Neuronal stem cell (in vitro differentiated cells): ENCODE data around the gene FHOD3.
"Not testable (repeated sequence)": the region's sequence is repeated elsewhere in the genome, so short reads cannot be mapped to it uniquely, and the experiment has no call there.

Experiments used
- DNase-seq: peaks from one replicate; pipeline ENCODE4 v3.0.0-alpha.2; 2013; ENCODE audit warnings: low spot score
- H2AFZ ChIP-seq: one replicate; pipeline ENCODE4 v1.6.1; 2013; ENCODE audit warnings: mild to moderate bottlenecking, low read length, inconsistent platforms
- H2AK5ac ChIP-seq: 2 replicates; pipeline ENCODE4 v1.6.1; 2013; ENCODE audit warnings: low read depth, mild to moderate bottlenecking, inconsistent platforms, low read length, moderate library complexity, mixed read lengths
- H2BK120ac ChIP-seq: 2 replicates; pipeline ENCODE4 v1.6.1; 2013; ENCODE audit warnings: low read depth, mild to moderate bottlenecking, inconsistent platforms, low read length, moderate library complexity, mixed read lengths
- H2BK12ac ChIP-seq: one replicate; pipeline ENCODE4 v1.6.1; 2013; ENCODE audit warnings: low read length, inconsistent platforms
- H2BK15ac ChIP-seq: 2 replicates; pipeline ENCODE4 v1.6.1; 2013; ENCODE audit warnings: mild to moderate bottlenecking, low read length, inconsistent platforms, mixed read lengths
- H2BK5ac ChIP-seq: one replicate; pipeline ENCODE4 v1.6.1; 2013; ENCODE audit warnings: inconsistent platforms, mild to moderate bottlenecking, low read length, moderate library complexity
- H3K14ac ChIP-seq: one replicate; pipeline ENCODE4 v1.6.1; 2013; ENCODE audit warnings: low read length, inconsistent platforms
- H3K18ac ChIP-seq: 2 replicates; pipeline ENCODE4 v1.6.1; 2013; ENCODE audit warnings: low read length, inconsistent platforms
- H3K23ac ChIP-seq: 2 replicates; pipeline ENCODE4 v1.6.1; 2013; ENCODE audit warnings: low read depth, mild to moderate bottlenecking, mixed read lengths, low read length, inconsistent platforms; ENCODE audit not compliant: poor library complexity
- H3K27ac ChIP-seq: replicated peaks from 3 replicates; pipeline ENCODE4 v1.5.1; 2013; ENCODE audit warnings: low read length, inconsistent platforms
- H3K27me3 ChIP-seq, 3 experiments: 2 replicates each; pipeline ENCODE4 v1.6.1; 2013; ENCODE audit warnings: low read length in 3 of 3, mild to moderate bottlenecking in 2 of 3, inconsistent platforms in 1 of 3, low read depth in 1 of 3, mixed read lengths in 1 of 3, moderate library complexity in 1 of 3; ENCODE audit not compliant: control insufficient read depth in 3 of 3, insufficient read depth in 3 of 3
- H3K36me3 ChIP-seq, 2 donors: replicated peaks in 1 of 2; 2 replicates each; pipeline ENCODE4 v1.6.1; 2013; ENCODE audit warnings: low read length in 2 of 2; ENCODE audit not compliant: control insufficient read depth in 2 of 2, insufficient read depth in 2 of 2
- H3K4ac ChIP-seq: 2 replicates; pipeline ENCODE4 v1.6.1; 2013; ENCODE audit warnings: inconsistent platforms, mild to moderate bottlenecking, low read length, moderate library complexity
- H3K4me1 ChIP-seq, 2 donors: 1 replicate in 1 of 2; 2 replicates in 1 of 2; pipeline ENCODE4 v1.6.1; 2013; ENCODE audit warnings: low read length in 2 of 2, low read depth in 1 of 2; ENCODE audit not compliant: control insufficient read depth in 2 of 2, insufficient read depth in 1 of 2
- H3K4me2 ChIP-seq: one replicate; pipeline ENCODE4 v1.6.1; 2013; ENCODE audit warnings: mild to moderate bottlenecking, low read length, inconsistent platforms; ENCODE audit not compliant: insufficient read depth, poor library complexity, severe bottlenecking
- H3K4me3 ChIP-seq, 2 donors: 2 replicates each; pipeline ENCODE4 v1.5.1; 2013; ENCODE audit warnings: low read length in 2 of 2, mild to moderate bottlenecking in 2 of 2, inconsistent platforms in 1 of 2, moderate library complexity in 1 of 2
- H3K79me1 ChIP-seq: one replicate; pipeline ENCODE4 v1.6.1; 2013; ENCODE audit warnings: low read depth, mild to moderate bottlenecking, inconsistent platforms, low read length, moderate library complexity
- H3K9ac ChIP-seq: one replicate; pipeline ENCODE4 v1.6.1; 2013; ENCODE audit warnings: mild to moderate bottlenecking, low read depth, low read length, inconsistent platforms; ENCODE audit not compliant: poor library complexity
- H3K9me3 ChIP-seq, 2 donors: replicated peaks in 1 of 2; 2 replicates each; pipeline versions ENCODE3 to v1.6.1; 2013; ENCODE audit warnings: low read length in 2 of 2, mild to moderate bottlenecking in 2 of 2, inconsistent platforms in 1 of 2, low read depth in 1 of 2, mixed read lengths in 1 of 2, moderate library complexity in 1 of 2; ENCODE audit not compliant: control insufficient read depth in 2 of 2, insufficient read depth in 1 of 2
- H4K8ac ChIP-seq: one replicate; pipeline ENCODE4 v1.6.1; 2013; ENCODE audit warnings: low read depth, mild to moderate bottlenecking, inconsistent platforms, low read length, moderate library complexity
- H4K91ac ChIP-seq: one replicate; pipeline ENCODE4 v1.6.1; 2013; ENCODE audit warnings: low read length, low read depth, mild to moderate bottlenecking, inconsistent platforms; ENCODE audit not compliant: poor library complexity
- WGBS, 2 donors: extraction: QIAGEN DNeasy Blood & Tissue Kit; methylation state at CpG; one replicate each; pipeline ENCODE4 v1.1.7; 2013; ENCODE audit warnings: missing lambda C conversion rate in 2 of 2, mixed read lengths in 1 of 2; ENCODE audit not compliant: insufficient read length in 2 of 2, insufficient replicate concordance in 1 of 2; ENCODE audit errors: extremely low coverage in 2 of 2; 5-methylcytosine and 5-hydroxymethylcytosine counted together

The FHOD3 gene

DNA sequence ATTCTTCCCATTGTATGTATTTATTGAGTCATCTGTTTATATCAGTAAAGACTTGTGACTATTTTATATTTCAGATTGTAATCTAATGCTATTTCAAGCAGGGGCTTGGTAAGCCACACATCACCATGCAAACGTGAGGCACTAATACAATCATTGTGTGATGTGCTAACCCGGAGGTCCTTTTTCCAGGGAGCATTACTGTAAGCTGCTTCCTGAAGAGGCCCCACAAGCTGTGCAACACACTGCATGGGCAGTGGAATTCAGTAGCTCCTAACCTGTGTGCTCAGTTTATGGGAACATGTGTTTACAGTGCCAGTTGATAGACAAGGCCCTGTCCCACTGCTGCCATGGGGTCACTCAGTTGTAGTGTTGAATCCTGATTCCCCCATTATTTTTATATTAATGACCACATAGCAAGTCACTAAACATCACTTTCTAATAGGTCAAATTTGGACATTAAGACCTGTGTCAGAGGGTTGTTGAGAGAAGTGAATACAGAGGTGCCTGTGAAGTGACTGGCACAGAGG is 162.9 kb downstream of the FHOD3 start:
- H4K8ac ChIP-seq, result no peak overlapping the region
- H2BK120ac ChIP-seq, result no peak overlapping the region
- no peak overlapping the region for H3K27ac ChIP-seq
- H2AFZ ChIP-seq, result no peak overlapping the region
- H3K4me3 ChIP-seq, result no peak overlapping the region
- no peak overlapping the region for H3K23ac ChIP-seq
- DNase-seq, result no peak
- no peak overlapping the region for H3K18ac ChIP-seq
- no peak overlapping the region for H2BK5ac ChIP-seq
- no peak overlapping the region for H3K14ac ChIP-seq
- H3K36me3 ChIP-seq, result no peaks in the 10 kb centered on the region
- H3K4me1 ChIP-seq, result peaks cover 0 to 21% of the 10 kb centered on the region in 2 donors
- no peaks in the 10 kb centered on the region for H3K27me3 ChIP-seq
- H2AK5ac ChIP-seq, result no peak overlapping the region
- H3K79me1 ChIP-seq, result peaks cover 5% of the 10 kb centered on the region
- H2BK15ac ChIP-seq, result no peak overlapping the region
- H3K9me3 ChIP-seq, result no peaks in the 10 kb centered on the region
- no peak overlapping the region for H4K91ac ChIP-seq
- no CpG with 5 or more reads among the region's 2 CpGs for WGBS, 2 donors
- no peak overlapping the region for H2BK12ac ChIP-seq
- no peak overlapping the region for H3K4me2 ChIP-seq
- H3K9ac ChIP-seq, result no peak overlapping the region
- H3K4ac ChIP-seq, result no peak overlapping the region

DNA sequence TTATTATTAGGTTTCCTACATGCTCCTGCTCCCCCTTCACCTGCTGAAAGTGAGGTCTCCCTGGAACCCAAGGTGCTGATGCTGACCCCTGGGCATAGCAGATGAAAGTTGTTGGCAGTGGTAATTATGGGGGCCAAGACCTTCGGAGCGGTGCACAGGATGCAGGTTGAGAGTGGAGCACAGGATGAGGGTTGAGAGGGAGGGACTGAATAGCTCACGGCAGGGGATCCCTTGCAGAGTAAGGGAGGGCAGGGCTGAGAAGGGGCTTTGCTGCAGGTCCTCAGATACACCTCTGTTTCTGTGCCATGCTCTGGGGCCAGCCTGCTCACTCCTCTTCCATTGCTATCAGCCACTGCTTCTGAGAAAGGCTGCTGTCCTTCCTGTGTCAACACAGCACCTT is 163.3 kb downstream of the FHOD3 start:
- Histone ChIP-seq H3K9me3 (no peaks in the 10 kb centered on the region), H2AFZ (no peak overlapping the region), H3K4me1 (peaks cover 0 to 21% of the 10 kb centered on the region in 2 donors), H2AK5ac (no peak overlapping the region), H3K14ac (no peak overlapping the region), H4K8ac (no peak overlapping the region), H2BK15ac (no peak overlapping the region), H3K4me2 (no peak overlapping the region), H3K27me3 (no peaks in the 10 kb centered on the region), H2BK5ac (no peak overlapping the region), H3K23ac (no peak overlapping the region), H3K9ac (no peak overlapping the region), H3K79me1 (peaks cover 4% of the 10 kb centered on the region), H2BK120ac (no peak overlapping the region), H3K4me3 (no peak overlapping the region), H3K27ac (no peak overlapping the region), H4K91ac (no peak overlapping the region), H3K36me3 (no peaks in the 10 kb centered on the region), H2BK12ac (no peak overlapping the region), H3K18ac (no peak overlapping the region), H3K4ac (no peak overlapping the region)
- WGBS, 2 donors, result no CpG with 5 or more reads among the region's 3 CpGs
- no peak for DNase-seq

DNA sequence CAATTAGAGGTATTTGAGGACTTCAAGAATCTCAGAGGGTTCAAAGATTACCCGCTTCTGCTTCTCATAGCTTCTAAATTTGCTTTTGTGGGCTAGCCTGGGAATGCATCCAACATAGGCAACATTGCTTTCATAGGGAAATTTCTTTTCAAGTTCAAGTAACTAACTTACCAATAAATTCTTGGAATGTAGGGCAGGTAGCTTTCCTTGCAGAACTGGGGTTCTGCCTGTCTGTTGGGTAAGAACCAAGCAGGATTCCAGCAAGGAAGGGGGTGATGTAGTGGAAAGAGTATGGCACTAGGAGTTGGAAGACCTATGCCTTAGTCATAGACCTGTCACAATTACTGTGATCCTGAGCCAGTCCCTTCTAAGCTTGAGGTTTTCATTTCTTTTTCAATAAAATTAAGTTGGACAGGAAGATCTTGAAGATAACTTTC is 164.1 kb downstream of the FHOD3 start:
- H3K27ac ChIP-seq, result no peak overlapping the region
- no peak overlapping the region for H2AFZ ChIP-seq
- no peak overlapping the region for H2BK120ac ChIP-seq
- H3K14ac ChIP-seq, result no peak overlapping the region
- no peaks in the 10 kb centered on the region for H3K9me3 ChIP-seq
- no peak overlapping the region for H3K4me3 ChIP-seq
- H3K18ac ChIP-seq, result no peak overlapping the region
- H3K23ac ChIP-seq, result no peak overlapping the region
- H3K4ac ChIP-seq, result no peak overlapping the region
- no peaks in the 10 kb centered on the region for H3K36me3 ChIP-seq
- DNase-seq, result no peak
- H3K4me2 ChIP-seq, result no peak overlapping the region
- no peak overlapping the region for H2BK5ac ChIP-seq
- no peak overlapping the region for H4K8ac ChIP-seq
- H2BK15ac ChIP-seq, result no peak overlapping the region
- WGBS, 2 donors, result no CpG with 5 or more reads among the region's 1 CpG
- peaks cover 0 to 22% of the 10 kb centered on the region in 2 donors for H3K4me1 ChIP-seq
- no peak overlapping the region for H2BK12ac ChIP-seq
- no peak overlapping the region for H4K91ac ChIP-seq
- no peaks in the 10 kb centered on the region for H3K27me3 ChIP-seq
- H3K79me1 ChIP-seq, result peaks cover 3% of the 10 kb centered on the region
- H2AK5ac ChIP-seq, result no peak overlapping the region
- H3K9ac ChIP-seq, result no peak overlapping the region

DNA sequence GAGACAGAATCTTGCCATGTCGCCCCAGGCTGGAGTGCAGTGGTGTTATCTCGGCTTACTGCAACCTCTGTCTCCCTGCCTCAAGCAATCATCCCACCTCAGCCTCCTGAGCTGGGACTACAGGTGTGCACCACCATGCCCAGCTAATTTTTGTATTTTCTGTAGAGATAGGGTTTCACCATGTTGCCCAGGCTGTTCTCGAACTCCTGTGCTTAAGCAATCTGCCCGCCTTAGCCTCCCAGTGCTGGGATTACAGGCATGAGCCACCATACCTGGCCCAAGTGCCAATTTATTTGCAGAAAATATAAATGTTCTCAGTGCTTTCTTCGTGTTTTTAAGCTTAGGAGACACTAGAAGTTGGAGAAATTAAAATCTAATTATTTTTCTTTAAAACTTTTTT is 166.0 kb downstream of the FHOD3 start:
- not testable (repeated sequence) for H3K27me3 ChIP-seq, H3K9me3 ChIP-seq, H3K79me1 ChIP-seq, H3K4me3 ChIP-seq, H3K4me2 ChIP-seq, H2BK120ac ChIP-seq, H3K27ac ChIP-seq, H2BK15ac ChIP-seq, H3K14ac ChIP-seq, H2BK12ac ChIP-seq, H2AK5ac ChIP-seq, H2BK5ac ChIP-seq, H3K18ac ChIP-seq, H4K8ac ChIP-seq, H3K23ac ChIP-seq, H3K4ac ChIP-seq, H3K9ac ChIP-seq, H2AFZ ChIP-seq, H3K36me3 ChIP-seq, DNase-seq, H4K91ac ChIP-seq
- H3K4me1 ChIP-seq, result peaks cover 0 to 27% of the 10 kb centered on the region in 2 donors
- WGBS, 2 donors, result no CpG with 5 or more reads among the region's 5 CpGs
